ENCODE measurements around the gene CPZ. TPM values are rescaled to one million over a fixed set of nuclear protein-coding genes. Genes with fewer than 3 reads are reported as not detected.

CPZ gene
- total RNA-seq, 1 donor from 2014 or later: 0.27 TPM

GRCh38 chr4:8559524-8560264 lies 32.9 kb upstream of the CPZ start:
- Mint-ChIP-seq H3K27me3 (ENCODE audit: unreplicated experiment) (peaks cover 1% of the 10 kb centered on the region), H3K27ac (ENCODE audit: unreplicated experiment) (no peak overlapping the region), H3K4me1 (ENCODE audit: low read depth, unreplicated experiment) (no peaks in the 10 kb centered on the region), H3K36me3 (ENCODE audit: unreplicated experiment) (no peaks in the 10 kb centered on the region), H3K9me3 (ENCODE audit: unreplicated experiment) (peaks cover 3% of the 10 kb centered on the region), H3K4me3 (ENCODE audit: unreplicated experiment) (no peak overlapping the region)
- TF ChIP-seq, protein P1, sequence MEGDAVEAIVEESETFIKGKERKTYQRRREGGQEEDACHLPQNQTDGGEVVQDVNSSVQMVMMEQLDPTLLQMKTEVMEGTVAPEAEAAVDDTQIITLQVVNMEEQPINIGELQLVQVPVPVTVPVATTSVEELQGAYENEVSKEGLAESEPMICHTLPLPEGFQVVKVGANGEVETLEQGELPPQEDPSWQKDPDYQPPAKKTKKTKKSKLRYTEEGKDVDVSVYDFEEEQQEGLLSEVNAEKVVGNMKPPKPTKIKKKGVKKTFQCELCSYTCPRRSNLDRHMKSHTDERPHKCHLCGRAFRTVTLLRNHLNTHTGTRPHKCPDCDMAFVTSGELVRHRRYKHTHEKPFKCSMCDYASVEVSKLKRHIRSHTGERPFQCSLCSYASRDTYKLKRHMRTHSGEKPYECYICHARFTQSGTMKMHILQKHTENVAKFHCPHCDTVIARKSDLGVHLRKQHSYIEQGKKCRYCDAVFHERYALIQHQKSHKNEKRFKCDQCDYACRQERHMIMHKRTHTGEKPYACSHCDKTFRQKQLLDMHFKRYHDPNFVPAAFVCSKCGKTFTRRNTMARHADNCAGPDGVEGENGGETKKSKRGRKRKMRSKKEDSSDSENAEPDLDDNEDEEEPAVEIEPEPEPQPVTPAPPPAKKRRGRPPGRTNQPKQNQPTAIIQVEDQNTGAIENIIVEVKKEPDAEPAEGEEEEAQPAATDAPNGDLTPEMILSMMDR (IDR thresholded peaks at IDR 0.05; ENCODE audit: partially characterized antibody, unreplicated experiment): no peak
- DNase-seq: peak; percentile 2

- Mint-ChIP-seq H3K27ac (ENCODE audit: unreplicated experiment) (no peak overlapping the region), H3K9me3 (ENCODE audit: unreplicated experiment) (peaks cover 3% of the 10 kb centered on the region), H3K27me3 (ENCODE audit: unreplicated experiment) (peaks cover 1% of the 10 kb centered on the region), H3K4me3 (ENCODE audit: unreplicated experiment) (no peak overlapping the region), H3K4me1 (ENCODE audit: low read depth, unreplicated experiment) (no peaks in the 10 kb centered on the region), H3K36me3 (ENCODE audit: unreplicated experiment) (no peaks in the 10 kb centered on the region)
- peak; percentile 11 for DNase-seq
- TF ChIP-seq, protein P1 (IDR thresholded peaks at IDR 0.05; ENCODE audit: partially characterized antibody, unreplicated experiment): no peak
Observed at GRCh38 chr4:8560265-8561047, 32.1 kb upstream of the CPZ start.

DNA sequence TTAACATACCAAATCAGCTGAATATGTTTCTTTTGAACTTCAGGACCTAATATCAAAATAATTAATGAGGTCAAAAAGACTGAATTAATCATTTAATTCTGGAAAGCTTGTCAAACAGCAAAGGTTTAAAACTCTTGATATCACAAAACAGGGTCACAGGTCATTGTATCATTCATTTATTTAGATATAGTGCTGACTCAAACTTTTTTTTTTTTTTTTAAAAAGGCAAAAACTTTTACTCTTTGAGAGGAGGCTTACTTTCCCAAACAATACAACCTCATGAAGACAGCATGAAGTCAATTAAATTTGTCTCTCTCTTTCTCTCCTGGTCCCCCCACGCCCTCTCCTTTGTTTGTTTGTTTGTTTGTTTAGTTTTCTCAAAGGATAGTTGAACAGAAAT lies 28.0 kb upstream of the CPZ start:
- H3K27me3 Mint-ChIP-seq (ENCODE audit: unreplicated experiment): peaks cover under 1% of the 10 kb centered on the region
- H3K4me1 Mint-ChIP-seq (ENCODE audit: low read depth, unreplicated experiment): no peaks in the 10 kb centered on the region
- no peak overlapping the region for H3K4me3 Mint-ChIP-seq (ENCODE audit: unreplicated experiment)
- H3K9me3 Mint-ChIP-seq (ENCODE audit: unreplicated experiment): peaks cover under 1% of the 10 kb centered on the region
- H3K27ac Mint-ChIP-seq (ENCODE audit: unreplicated experiment): no peak overlapping the region
- TF ChIP-seq, protein P1 (IDR thresholded peaks at IDR 0.05; ENCODE audit: partially characterized antibody, unreplicated experiment): no peak
- DNase-seq: no peak
- H3K36me3 Mint-ChIP-seq (ENCODE audit: unreplicated experiment): no peaks in the 10 kb centered on the region

- TF ChIP-seq, protein P1 (IDR thresholded peaks at IDR 0.05; ENCODE audit: partially characterized antibody, unreplicated experiment): no peak
- Mint-ChIP-seq H3K4me3 (ENCODE audit: unreplicated experiment) (no peak overlapping the region), H3K27ac (ENCODE audit: unreplicated experiment) (no peak overlapping the region), H3K9me3 (ENCODE audit: unreplicated experiment) (no peaks in the 10 kb centered on the region), H3K27me3 (ENCODE audit: unreplicated experiment) (peaks cover 2% of the 10 kb centered on the region), H3K4me1 (ENCODE audit: low read depth, unreplicated experiment) (no peaks in the 10 kb centered on the region), H3K36me3 (ENCODE audit: unreplicated experiment) (no peaks in the 10 kb centered on the region)
- DNase-seq: no peak
Observed at GRCh38 chr4:8568068-8568668, 24.4 kb upstream of the CPZ start.
